OCI-M2 (cell line): ENCODE results near the gene WBP1.
"Not testable (repeated sequence)": the region's sequence is repeated elsewhere in the genome, so short reads cannot be mapped to it uniquely, and the experiment has no call there.

Experiments used
- DNase-seq: peaks from one replicate; lab custom pipeline; 2025; ENCODE audit not compliant: unreplicated experiment; lab: John Stamatoyannopoulos, UW

Gene WBP1

DNA sequence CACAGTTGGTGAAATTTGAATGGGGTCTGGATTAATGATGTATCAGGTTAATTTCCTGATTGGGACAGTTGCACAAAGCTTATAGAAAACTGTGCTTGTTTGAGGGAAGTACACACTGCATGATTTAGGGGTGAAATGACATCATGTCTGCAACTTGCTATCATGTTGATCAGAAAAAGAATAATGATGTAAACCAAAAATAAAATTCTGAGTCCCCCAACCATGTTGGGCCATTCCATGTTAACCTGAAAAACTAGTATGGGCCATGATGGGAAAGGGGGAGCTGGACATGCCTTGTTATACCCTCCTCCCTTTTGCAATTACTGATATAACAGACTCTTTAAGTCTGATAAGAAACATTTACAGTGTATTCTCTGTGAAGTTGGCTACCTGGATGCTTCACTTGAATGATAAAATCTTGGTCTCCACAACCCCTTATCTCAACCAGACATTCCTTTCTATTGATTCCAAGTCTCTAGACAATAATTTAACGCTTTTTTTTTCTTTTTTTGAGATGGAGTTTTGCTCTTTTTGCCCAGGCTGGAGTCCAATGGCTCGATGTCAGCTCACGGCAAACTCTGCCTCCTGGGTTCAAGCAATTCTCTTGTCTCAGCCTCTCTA, 7.6 kb upstream of the WBP1 start:
- no peak for DNase-seq

DNA sequence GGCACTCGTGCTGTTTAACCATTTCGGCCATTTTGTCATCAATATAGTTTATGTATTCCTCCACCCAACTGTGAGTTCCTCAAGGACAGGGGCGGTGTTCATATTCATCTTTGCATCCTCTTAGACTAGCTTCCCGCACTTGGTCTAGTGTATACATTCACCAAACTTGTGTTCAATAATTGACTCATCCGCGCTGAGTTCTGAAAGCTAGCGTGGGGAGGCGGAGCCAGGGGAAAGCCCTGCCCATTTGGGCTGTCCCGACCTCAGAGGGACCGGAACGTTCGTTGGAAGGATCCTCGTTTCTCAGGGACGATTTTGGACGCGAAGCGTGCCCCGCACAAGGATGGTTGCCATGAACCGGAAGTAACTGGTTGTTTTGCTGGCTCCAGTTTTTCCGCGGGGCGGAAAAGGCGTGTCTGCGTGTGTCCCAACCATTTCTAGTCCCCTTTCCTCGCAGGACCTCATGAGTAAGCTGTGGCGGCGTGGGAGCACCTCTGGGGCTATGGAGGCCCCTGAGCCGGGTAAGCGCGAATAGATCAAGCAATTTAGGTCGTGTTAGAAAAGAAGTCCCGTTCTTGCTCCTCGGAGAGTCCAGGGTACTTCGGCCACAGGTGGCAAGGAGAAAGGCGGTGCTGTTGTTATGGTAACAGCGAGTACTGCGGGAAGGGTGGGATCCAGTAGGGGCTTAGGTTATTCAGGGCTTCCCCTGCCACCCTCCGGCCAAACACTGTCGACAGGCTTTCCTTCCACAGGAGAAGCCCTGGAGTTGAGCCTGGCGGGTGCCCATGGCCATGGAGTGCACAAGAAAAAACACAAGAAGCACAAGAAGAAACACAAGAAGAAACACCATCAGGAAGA, 3.4 kb upstream of the WBP1 start, which contains the start of gene INO80B:
INO80B (plus strand) TSS at position 434 of the 858 bp plus-strand sequence; CDS start at position 464, 30 bp downstream.
- peak; percentile 86 for DNase-seq

DNA sequence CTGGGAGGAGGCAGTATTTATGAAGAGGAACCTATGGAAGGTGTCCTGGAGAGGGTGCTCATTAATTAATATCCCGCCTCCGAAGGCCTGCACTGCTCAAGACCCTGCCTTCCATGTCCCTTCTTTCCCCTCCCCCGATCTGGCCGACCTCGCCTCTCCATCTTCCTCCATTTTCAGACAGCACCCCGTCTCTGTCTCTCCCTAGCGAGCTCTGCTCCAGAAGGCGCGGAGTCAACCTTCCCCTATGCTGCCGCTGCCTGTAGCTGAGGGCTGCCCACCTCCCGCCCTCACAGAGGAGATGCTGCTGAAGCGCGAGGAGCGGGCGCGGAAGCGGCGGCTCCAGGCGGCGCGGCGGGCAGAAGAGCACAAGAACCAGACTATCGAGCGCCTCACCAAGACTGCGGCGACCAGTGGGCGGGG, 1.1 kb upstream of the WBP1 start:
- no peak for DNase-seq

DNA sequence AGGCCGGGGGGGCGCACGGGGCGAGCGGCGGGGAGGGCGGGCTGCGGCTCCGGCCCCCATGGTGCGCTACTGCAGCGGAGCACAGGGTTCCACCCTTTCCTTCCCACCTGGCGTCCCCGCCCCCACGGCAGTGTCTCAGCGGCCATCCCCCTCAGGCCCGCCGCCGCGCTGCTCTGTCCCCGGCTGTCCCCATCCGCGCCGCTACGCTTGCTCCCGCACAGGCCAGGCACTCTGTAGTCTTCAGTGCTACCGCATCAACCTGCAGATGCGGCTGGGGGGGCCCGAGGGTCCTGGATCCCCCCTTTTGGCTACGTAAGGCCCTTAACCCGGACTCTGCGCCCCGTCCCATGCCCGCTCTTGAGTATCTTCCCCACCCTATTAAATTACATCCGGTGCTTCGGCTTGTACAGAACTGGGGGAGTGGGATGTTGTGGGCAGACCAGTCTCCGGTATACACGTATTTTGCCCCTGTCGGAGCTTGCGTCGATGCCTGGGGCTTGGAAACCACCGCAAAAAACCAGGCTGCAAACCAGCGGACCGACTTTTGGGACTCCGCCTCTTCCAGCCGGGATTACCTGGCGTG, 598 bp upstream of the WBP1 start:
- DNase-seq, result no peak

DNA sequence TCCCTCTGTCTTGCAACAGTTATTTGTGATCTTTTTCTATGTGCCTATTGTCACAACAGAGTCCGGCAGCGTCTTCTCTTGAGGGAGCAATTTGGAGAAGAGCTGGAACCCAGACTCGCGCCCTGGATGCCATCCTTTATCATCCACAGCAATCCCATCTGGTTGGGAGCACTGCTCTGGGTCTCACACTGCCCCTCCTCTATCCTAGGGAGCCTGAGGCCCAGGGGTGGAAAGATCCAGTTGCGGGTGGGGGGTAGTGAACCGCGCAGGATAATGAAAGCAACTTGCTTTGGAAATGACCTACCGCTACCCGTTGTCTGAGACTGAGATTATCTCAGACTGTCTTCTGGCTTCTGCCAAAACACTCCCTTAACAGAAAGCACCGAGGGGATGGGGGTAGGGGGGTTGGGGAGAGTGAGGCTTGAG, 713 bp downstream of the WBP1 start:
- no peak for DNase-seq

DNA sequence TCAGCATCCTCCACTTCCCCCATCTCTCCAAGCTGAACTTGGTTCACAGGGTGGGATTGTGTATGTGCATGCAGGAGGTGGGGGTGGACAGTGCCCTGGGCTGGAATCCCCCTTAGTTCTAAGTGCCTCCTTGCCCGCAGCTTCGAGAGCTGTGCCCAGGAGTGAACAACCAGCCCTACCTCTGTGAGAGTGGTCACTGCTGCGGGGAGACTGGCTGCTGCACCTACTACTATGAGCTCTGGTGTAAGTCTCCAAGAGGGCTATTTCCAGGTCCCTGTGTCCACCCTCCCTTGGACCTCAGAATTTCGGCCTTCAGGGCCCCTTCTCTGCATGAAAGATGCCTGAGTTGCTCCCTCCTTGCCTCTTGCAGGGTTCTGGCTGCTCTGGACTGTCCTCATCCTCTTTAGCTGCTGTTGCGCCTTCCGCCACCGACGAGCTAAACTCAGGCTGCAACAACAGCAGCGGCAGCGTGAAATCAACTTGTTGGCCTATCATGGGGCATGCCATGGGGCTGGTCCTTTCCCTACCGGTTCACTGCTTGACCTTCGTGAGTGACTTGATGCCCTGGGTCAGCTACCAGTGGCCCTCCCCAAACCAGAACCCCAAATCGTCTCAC, 1.4 kb downstream of the WBP1 start:
- not testable (repeated sequence) for DNase-seq

DNA sequence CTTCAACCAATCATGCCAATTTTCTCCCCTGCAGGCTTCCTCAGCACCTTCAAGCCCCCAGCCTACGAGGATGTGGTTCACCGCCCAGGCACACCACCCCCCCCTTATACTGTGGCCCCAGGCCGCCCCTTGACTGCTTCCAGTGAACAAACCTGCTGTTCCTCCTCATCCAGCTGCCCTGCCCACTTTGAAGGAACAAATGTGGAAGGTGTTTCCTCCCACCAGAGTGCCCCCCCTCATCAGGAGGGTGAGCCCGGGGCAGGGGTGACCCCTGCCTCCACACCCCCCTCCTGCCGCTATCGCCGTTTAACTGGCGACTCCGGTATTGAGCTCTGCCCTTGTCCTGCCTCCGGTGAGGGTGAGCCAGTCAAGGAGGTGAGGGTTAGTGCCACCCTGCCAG, 1.9 kb downstream of the WBP1 start:
- not testable (repeated sequence) for DNase-seq

DNA sequence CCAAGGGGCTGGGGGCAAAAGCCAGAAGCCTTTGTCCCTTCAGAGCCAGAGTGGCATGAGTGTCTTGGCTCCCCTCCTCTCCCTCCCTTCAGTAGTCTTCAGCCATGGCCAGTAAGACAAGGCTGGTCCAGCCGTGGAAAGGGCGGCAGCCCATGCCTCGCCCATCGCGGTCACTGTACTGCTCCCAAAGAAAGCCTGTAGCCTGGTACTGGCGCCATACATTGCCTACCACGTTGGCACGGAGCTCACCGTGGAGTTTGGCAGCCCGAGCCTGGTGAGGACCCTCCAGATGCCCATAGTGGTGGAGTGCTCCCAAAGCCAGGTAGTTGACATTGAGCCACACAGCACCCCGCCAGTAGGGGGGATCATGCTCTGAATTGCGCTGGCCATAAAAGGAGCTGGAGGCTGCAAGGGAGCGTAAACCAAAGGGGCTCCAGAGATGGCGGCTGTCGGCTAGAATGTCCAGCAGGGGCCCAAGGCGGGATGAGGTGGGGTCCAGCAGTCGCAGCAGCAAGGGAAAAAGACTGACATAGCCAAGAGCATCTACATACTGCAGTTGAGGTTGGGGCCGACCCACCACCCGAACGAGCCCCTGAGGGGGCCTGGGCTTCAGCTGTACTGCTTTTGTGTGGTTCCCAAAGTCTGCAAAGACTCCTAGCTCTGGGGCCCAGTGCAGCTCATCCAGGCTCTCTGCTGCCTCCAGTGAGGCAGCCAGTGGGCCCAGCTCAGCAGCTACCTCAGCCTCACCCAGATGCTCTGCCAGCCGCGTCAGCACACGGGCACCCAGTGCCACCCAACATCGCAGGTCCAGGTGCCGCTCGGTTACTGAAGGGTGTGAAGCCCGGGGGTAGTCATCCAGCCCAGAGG, 3.2 kb downstream of the WBP1 start:
- no peak for DNase-seq

DNA sequence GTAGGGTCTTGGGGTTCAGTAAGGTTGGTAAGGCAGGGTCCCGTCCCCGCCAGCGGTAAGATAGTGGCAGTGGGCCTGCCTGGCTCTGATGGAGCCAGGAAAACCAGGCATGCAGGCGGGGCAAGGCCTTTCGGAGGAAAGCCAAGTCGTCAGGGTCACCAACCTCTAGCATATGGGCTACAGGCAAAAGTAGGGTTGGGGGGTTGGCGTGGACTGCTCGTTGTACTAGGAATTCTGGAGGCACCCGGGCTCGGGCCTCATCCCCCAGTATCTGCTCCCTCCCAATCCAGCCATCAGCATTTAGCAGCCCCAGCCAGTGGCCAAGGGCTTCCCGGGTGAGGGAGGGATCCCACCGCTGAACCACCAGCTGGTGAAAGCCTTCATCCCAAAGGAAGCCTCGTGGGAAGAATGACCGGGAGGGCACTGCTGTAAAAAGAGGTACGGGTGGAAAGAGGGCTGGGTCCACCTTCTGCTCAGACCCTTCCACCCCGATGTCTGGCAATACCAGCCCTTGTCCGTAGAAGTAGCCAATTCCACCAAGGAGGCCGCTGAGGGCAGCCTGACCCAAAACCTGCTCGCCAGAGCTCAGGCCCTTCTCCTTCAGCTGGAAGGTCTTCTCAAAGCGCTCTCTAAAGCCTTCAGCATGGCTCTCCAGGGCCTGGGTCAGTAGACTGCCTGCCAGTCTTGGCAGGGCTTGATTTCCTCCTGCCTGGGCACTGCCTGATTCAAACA, 4.0 kb downstream of the WBP1 start:
- no peak for DNase-seq

DNA sequence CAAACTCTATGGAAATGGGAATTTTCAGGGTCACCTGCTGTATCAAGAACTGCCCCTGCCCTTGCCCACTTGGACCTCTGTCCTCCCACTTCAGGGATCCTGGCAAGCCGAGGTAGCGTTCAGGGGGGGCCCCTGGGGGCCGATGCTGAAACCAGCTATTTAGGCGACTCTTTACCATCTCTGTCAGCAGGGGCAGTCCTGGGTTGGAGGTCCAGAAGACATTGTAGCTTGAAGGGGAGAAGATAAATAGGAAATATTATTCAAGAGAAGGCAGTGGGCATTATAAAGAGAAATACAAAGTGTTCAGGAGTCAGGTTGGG, 4.5 kb downstream of the WBP1 start:
- DNase-seq, result no peak

DNA sequence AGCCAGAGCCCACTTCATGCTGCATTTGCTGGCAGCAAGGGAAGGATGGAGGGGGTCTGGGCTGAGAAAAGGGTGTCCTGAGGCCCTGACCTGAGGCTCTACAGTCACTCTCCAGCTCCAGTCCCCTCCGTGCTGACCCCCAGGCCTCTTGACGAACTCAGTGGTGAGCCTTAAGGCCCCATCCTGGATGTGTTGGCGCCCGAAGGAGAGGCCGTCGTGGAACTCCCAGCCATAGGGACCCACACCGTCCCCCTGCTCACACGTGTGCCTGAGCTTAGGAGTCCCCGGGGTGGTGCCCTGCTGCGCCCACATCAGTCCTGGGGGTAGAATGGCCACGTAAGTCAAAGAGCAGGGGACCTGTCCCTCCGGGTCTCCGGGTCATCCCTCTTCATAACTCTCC, 6.2 kb downstream of the WBP1 start:
- DNase-seq, result no peak

DNA sequence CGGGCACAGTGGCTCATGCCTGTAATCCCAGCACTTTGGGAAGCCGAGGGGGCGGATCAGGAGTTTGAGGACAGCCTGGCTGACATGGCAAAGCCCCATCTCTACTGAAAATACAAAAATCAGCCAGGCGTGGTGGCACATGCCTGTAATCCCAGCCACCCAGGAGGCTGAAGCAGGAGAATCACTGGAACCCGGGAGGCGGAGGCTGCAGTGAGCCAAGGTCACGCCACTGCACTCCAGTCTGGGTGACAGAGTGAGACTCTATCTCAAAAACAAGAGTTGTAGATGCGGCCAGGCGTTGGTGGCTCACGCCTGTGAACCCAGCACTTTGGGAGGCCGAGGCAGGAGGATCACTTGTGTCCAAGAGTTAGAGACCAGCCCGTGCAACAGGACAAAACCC, 12.5 kb downstream of the WBP1 start:
- DNase-seq, result not testable (repeated sequence)

DNA sequence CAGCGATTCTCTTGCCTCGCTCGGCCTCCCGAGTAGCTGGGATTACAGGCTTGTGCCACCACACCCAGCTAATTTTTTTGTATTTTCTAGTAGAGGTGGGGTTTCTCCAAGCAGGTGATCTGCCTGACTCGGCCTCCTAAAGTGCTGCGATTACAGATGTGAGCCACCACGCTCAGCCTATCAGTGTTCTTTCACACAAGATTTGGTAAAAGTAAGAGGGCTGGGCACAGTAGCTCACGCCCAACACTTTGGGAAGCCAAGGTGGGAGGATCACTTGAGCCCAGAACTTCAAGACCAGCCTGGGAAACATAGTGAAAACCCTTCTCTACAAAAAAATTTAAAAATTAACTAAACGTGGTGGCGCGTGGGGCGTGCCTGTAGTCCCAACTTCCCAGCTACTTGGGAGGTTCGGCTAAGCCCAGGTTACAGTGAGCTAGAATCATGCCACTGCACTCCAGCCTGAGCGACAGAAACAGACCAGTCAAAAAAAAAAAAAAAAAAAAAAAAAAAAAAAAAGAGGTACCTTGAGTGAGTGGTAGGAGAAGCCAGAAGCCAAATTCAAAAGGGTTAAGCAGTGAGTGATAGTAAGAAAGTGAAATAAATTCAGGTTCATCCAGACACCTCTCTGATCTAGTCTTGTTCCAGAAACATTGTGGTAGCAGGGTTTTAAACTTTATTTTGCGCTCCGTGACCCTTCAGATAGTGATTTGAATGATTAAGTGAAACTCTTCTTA, 13.3 kb downstream of the WBP1 start:
- DNase-seq, result no peak

DNA sequence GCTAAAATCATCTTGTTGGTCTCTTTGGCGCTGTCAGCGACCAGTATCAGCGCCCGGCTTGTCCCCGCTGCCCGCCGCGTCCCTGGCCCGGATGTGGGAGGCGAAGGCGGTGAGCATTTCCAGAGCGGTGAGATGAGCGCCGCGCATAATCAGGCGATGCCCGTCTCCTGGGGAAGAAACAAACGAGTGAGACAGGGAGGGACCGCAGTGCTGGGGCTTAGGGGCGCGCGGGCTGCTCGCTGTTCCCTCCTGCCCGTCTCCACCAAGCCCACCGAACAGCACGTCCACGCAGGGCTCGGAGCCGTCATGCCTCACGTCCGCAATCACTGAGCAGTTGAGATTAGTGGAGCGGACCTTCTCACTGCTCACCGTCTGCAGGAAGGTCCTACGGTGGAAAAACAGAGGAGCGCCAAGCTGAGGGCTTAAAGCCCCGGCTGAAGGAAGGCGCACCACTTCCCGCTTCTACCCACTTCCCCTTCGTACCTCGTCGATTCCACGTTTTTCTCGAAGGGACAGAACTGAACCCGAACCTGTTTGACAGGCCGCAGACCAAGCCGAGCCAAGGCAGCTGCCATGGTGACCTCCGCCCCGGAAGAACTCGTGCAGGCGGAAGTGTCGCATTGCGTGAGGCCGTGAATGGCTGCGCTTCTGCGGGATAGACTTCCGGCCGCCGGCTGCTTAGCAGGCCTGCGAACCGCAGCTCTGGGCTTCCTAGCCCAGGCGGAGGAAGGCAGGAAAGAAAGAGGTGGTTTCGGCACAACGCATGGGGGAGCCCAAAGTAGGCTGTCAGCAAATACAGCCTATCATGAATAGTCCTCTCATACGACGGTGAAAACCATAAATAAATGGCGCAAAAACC, 14.1 kb downstream of the WBP1 start, which contains the start of gene MRPL53:
MRPL53 (minus strand) TSS at position 595 of the 859 bp plus-strand sequence; CDS start at position 575, 20 bp downstream.
- peak; percentile 39 for DNase-seq

DNA sequence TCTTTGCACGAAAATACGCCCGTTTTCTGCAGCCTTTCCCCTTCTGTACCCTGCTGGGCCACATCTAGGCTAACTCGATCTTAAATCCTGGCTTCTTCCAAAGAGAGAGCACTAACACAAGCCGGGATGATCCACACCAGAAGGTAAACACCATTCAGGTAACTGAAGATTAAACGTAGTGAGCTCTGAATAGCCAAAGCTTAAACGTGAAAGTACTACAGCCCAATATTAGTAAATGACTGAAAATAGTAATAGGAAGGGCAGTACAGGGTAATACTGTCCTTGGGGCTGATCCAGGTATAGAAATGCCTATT, 14.7 kb downstream of the WBP1 start:
- no peak for DNase-seq

DNA sequence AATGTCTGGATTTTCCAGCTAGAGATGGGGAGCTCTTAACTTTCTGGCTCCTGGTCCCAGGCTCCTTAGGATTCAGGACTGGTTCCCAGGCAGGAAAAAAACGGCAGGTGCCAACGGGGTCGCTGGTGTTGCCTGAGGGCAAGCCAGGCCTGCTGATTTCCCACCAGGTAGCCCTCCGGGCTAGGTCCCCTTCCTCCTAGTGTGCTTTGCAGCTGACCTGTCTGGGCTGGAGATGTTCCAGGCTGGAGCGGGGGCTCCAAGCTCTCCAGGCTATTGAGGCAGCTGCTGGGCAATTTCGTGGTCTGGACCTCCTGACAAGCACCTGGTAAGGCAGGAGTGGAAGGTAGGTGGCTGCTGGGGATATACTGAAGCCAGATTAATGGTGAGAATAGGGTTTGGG, 16.2 kb downstream of the WBP1 start:
- no peak for DNase-seq

DNA sequence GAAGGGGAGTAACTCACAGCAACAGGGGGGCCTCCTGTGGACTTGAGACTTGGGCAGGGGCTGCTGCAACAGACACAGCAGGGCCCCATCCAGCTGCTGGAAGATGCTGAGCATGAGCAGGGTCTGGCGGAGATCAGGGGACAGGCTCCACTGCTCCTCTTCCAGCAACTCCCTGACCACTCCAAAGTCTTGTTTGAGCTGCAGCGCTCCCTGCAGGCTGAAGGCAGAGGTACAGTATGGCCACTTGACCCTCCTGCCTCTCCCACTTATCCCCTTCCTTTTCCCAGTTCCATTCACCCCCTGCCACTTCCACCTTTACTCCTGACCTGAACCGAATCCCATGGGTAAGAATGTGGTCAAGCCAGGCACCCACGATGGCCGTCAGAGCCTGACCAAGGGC, 16.7 kb downstream of the WBP1 start:
- no peak for DNase-seq

DNA sequence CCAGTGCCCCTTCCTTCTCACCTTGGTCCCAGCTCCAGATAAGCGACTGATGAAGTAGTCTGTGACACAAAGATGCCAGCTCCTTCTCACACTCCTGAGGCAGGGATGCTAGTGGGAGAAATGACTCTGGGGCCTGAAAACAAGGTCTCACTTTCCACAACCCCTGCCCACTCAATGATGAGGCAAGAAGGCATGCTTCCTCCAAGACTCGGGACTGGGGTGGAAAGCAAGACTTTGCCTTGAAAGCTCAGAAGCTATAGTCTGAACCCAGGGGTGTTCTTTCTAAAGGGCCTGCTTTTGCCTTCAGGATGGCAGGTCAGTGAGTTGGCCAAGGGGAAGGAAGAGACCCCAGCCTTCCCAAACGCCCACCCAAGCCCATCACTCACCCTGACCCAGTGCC, 23.2 kb downstream of the WBP1 start:
- DNase-seq, result no peak
